Upper lobe of right lung (tissue), 1 donor: ENCODE results near the gene MRM1. TPM values are rescaled to one million over a fixed set of nuclear protein-coding genes. Genes with fewer than 3 reads are reported as not detected.
A peak's percentile ranks its signal among the peaks of the same experiment; 100 is the strongest.

Experiments used
- ATAC-seq: fragments of 200-7000 bp; cut with Tn5 transposase; one replicate; pipeline ENCODE4 v1.9.1; 2020; ENCODE audit warnings: mild to moderate bottlenecking, moderate library complexity
- DNase-seq: peaks from one replicate; pipeline ENCODE4 v3.0.0-alpha.2; 2020
- H3K27ac ChIP-seq: fragments of 200-600 bp; one replicate; pipeline ENCODE4 v1.8.0; 2022
- H3K27me3 ChIP-seq: fragments of 200-600 bp; one replicate; pipeline ENCODE4 v1.8.0; 2022; ENCODE audit warnings: mild to moderate bottlenecking
- H3K36me3 ChIP-seq: fragments of 200-600 bp; one replicate; pipeline ENCODE4 v1.8.0; 2022
- H3K4me1 ChIP-seq: fragments of 200-600 bp; one replicate; pipeline ENCODE4 v1.8.0; 2022
- H3K4me3 ChIP-seq: fragments of 200-600 bp; one replicate; pipeline ENCODE4 v1.8.0; 2022; ENCODE audit warnings: mild to moderate bottlenecking
- H3K9me3 ChIP-seq: fragments of 200-600 bp; one replicate; pipeline ENCODE4 v1.8.0; 2022
- intact Hi-C: fragments of 100-400 bp; cut with DNase I; formaldehyde crosslinking; loops from one replicate; pipeline ENCODE4 v1.11.0; 2022
- total RNA-seq: library from RNA; stranded (reverse); fragmentation: NEBNext Ultra II Directional; extraction: Animal tissue kit (Norgen Biotek cat#: 25700); gene quantifications from one replicate; pipeline ENCODE4 v1.2.1, GENCODE V29; 2021
- TF ChIP-seq, protein P1 (sequence below): fragments of 200-600 bp; IDR thresholded peaks from one replicate; pipeline ENCODE4 v1.8.0; 2022; ENCODE audit warnings: antibody characterized with exemption
- donor health status: DM: no; HTN: yes; CAD: no; lungs with severe emphysema.

Gene MRM1
- total RNA-seq, 1 donor from 2014 or later: 5.6 TPM

DNA sequence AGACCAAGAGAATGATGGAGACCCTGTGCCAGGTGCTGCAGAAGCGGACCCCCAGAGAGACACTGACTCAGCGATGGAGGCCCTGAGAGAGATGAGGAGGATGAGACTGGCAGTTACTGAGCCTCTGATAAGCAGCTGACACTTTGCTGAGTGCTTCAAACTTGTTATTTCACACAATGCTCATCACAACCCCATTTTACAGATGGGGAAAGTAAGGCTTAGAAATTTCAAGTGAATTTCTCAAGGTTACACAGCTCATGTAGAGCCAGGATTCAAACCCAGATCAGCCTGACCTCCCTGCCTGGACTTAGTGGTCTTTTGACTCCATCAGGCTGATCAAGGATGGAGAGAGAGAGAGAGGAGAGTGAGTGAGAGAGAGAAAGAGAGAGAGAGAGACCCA, 27.2 kb downstream of the MRM1 start:
- no peaks in the 10 kb centered on the region for H3K27me3 ChIP-seq
- H3K9me3 ChIP-seq: no peaks in the 10 kb centered on the region
- ATAC-seq (no peak), DNase-seq (no peak)
- H3K4me1 ChIP-seq: no peaks in the 10 kb centered on the region
- H3K27ac ChIP-seq: no peak overlapping the region
- no peak overlapping the region for H3K4me3 ChIP-seq
- intact Hi-C loops: loop anchor here (10.0 kb wide), 1 partner anchor 416 kb away; no protein-coding TSS in a partner anchor
- no peaks in the 10 kb centered on the region for H3K36me3 ChIP-seq
- TF ChIP-seq, protein P1, sequence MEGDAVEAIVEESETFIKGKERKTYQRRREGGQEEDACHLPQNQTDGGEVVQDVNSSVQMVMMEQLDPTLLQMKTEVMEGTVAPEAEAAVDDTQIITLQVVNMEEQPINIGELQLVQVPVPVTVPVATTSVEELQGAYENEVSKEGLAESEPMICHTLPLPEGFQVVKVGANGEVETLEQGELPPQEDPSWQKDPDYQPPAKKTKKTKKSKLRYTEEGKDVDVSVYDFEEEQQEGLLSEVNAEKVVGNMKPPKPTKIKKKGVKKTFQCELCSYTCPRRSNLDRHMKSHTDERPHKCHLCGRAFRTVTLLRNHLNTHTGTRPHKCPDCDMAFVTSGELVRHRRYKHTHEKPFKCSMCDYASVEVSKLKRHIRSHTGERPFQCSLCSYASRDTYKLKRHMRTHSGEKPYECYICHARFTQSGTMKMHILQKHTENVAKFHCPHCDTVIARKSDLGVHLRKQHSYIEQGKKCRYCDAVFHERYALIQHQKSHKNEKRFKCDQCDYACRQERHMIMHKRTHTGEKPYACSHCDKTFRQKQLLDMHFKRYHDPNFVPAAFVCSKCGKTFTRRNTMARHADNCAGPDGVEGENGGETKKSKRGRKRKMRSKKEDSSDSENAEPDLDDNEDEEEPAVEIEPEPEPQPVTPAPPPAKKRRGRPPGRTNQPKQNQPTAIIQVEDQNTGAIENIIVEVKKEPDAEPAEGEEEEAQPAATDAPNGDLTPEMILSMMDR: no peak

DNA sequence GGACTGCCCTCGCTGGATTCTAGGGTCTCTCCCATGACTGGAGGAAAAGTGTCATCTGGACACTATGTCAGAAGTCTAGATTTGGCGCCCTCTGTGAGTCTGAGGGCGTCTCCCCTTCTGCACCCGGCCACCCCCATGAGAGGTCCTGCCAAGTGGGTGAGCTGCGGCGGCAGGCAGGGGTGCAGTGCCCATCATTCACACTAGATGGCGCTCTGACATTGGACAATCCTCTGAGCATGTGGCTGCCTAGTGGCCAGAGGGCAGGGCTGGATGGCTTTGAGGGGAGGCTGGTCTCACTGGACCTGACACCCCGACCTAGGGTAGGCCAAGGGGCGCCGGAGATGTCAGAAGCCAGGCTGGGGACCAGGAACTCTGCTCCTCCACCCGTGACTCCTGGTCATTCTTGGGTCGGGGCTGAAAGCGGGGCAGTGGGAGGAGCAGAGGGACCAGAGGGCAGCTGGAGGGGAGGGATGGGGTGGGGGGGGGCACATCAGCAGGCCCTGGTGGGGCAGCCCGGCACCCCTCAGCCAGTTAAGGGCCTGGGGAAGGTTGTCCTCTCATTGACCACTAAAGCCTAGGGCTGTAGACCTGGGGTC, 28.0 kb downstream of the MRM1 start:
- DNase-seq (peak; percentile 82), ATAC-seq (peak; percentile 95)
- no peaks in the 10 kb centered on the region for H3K9me3 ChIP-seq
- no peaks in the 10 kb centered on the region for H3K4me1 ChIP-seq
- H3K4me3 ChIP-seq: no peak overlapping the region
- intact Hi-C loops: loop anchor here (10.0 kb wide), 1 partner anchor 415 kb away; no protein-coding TSS in a partner anchor
- H3K27me3 ChIP-seq: peaks cover 6% of the 10 kb centered on the region
- TF ChIP-seq, protein P1: peak; percentile 99
- H3K27ac ChIP-seq: no peak overlapping the region
- no peaks in the 10 kb centered on the region for H3K36me3 ChIP-seq

DNA sequence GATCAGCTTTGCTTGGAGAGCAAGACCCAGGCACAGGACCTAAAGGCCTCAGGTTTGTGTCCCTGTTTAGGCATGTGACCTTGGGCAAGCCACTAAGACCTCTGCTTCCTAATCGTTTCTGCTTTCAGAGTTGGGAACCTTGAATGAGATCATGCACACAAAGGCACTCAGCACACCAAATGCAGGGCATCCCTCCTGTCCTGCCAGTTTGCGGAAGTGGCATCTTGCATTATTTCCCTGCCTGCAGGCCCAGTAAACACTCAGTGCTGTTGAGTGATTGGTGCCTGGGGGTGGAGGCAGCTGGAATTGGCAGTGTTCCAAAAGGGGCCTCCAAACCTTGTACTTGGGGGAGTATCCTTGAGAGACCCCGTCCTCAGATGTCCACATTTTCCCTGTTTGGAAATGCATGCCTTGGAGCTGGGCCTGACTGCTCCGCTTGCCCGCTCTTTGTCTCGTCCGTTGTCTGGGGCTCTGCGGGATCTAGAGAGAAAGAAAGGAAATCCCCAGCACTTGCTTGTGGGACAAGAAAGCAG, 28.7 kb downstream of the MRM1 start:
- H3K27me3 ChIP-seq: peaks cover 13% of the 10 kb centered on the region
- intact Hi-C loops: loop anchor here (10.0 kb wide), 1 partner anchor 415 kb away; no protein-coding TSS in a partner anchor
- no peak for ATAC-seq
- H3K4me1 ChIP-seq: no peaks in the 10 kb centered on the region
- H3K27ac ChIP-seq: no peak overlapping the region
- no peak for DNase-seq
- no peak overlapping the region for H3K4me3 ChIP-seq
- H3K9me3 ChIP-seq: no peaks in the 10 kb centered on the region
- TF ChIP-seq, protein P1: no peak
- H3K36me3 ChIP-seq: no peaks in the 10 kb centered on the region

DNA sequence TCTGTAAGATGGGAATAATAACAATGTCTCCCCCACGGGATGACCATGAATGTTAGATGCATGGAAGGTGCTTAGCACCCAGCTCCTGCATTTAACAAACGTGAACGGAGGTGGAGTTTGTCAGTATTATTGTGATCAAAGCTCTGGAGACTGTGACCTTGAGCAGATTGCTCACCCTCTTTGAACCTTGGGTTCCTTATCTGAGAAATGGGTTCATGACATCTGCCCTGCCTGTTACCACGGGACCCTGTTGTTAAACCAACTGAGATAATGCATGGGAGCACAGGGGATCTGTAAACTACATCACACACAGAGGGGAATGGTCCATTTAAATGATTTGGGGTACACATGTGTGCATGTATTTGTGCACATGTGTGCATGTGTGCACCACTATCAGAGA, 29.6 kb downstream of the MRM1 start:
- H3K27ac ChIP-seq: no peak overlapping the region
- no peak overlapping the region for H3K4me3 ChIP-seq
- ATAC-seq: no peak
- H3K27me3 ChIP-seq: peaks cover 23% of the 10 kb centered on the region
- no peaks in the 10 kb centered on the region for H3K36me3 ChIP-seq
- intact Hi-C loops: no loop called here
- H3K9me3 ChIP-seq: no peaks in the 10 kb centered on the region
- H3K4me1 ChIP-seq: no peaks in the 10 kb centered on the region
- DNase-seq: no peak
- TF ChIP-seq, protein P1: no peak

DNA sequence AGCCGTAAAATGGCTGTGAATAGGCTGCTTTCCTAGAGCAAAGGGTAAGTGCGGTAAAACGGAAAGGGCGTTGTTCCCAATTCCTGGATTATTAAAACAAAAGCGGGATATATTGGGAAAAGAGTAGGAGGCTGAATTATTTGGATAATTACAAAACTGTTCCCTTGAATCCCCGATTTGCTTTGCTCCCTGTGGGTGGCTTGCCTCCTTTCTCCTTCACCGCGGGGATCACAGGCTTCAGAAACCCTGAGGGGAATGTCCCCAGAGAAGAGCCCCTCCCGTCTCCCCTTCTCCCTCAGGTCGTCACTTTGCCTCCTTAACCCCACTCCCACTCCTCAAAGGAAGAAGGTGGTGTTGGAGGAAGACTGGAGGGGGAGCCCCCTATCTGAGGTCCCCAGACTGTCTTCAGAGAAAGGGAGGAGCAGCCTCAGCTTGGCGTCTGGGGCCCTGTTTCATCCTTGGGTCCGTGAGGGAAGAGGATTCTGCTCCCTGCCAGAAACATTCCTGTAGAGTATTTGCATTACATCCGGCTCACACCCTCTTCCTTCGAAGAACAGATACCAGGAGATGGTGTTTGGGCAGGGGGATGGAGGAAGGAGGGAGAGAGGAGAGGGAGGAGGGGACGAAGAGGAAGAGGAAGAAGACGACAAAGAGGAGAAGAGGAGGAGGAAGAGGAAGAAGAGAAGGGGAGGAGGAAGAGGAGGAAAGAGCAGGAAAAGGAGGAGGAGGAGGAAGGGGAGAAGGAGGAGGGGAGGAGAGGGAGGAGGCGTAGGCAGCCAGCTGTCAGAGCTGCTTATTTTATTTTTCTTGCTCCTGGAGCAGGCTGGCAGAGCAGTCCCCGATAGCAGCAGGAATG, 31.8 kb downstream of the MRM1 start:
- H3K4me3 ChIP-seq: no peak overlapping the region
- no peaks in the 10 kb centered on the region for H3K36me3 ChIP-seq
- DNase-seq (no peak), ATAC-seq (no peak)
- peaks cover 31% of the 10 kb centered on the region for H3K27me3 ChIP-seq
- H3K9me3 ChIP-seq: no peaks in the 10 kb centered on the region
- TF ChIP-seq, protein P1: no peak
- no peaks in the 10 kb centered on the region for H3K4me1 ChIP-seq
- intact Hi-C loops: no loop called here
- no peak overlapping the region for H3K27ac ChIP-seq
